ENCODE measurements around the gene CYBB.
A peak's percentile ranks its signal among the peaks of the same experiment; 100 is the strongest.

The CYBB gene

GRCh38 chrX:37830371-37830770 is 50.5 kb downstream of the CYBB start:
- H3K27ac ChIP-seq (ENCODE audit: low read depth, low read length) = no peak overlapping the region
- H3K9ac ChIP-seq (ENCODE audit: low read depth, low read length) = no peak overlapping the region
- no peaks in the 10 kb centered on the region for H3K9me3 ChIP-seq (ENCODE audit: control insufficient read depth, insufficient read depth, low read length)
- no peak overlapping the region for H3K4me3 ChIP-seq (ENCODE audit: low read depth, low read length)
- H3K4me1 ChIP-seq (ENCODE audit: control insufficient read depth, insufficient read depth, low read length) = no peaks in the 10 kb centered on the region
- no peaks in the 10 kb centered on the region for H3K27me3 ChIP-seq (ENCODE audit: control insufficient read depth, insufficient read depth, low read length)
- no peaks in the 10 kb centered on the region for H3K36me3 ChIP-seq (ENCODE audit: control insufficient read depth, insufficient read depth, low read length)

DNA sequence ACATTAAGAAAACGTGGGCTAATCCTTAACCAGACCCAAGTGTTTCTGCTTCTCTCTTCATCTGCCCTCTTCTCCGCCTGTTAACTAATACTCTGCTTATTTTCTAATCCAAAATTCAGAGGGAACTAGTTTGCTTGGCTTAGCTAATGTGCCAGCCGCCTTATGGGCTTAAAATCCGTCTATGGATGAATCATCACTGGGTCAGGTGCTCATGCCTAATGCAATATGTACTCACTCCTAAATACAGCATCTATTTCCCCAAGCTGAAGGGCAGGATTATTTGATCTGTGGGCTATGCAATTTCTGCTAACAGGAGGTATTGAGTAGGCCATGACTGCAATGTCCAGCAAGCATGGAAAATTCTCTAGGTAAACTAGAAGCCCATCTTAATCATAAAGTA is 55.1 kb downstream of the CYBB start:
- no peaks in the 10 kb centered on the region for H3K9me3 ChIP-seq (ENCODE audit: control insufficient read depth, insufficient read depth, low read length)
- no peaks in the 10 kb centered on the region for H3K4me1 ChIP-seq (ENCODE audit: control insufficient read depth, insufficient read depth, low read length)
- no peaks in the 10 kb centered on the region; the same call in 1 of the 2 replicates for H3K36me3 ChIP-seq (ENCODE audit: control insufficient read depth, insufficient read depth, low read length)
- H3K9ac ChIP-seq (ENCODE audit: low read depth, low read length) = no peak overlapping the region
- H3K4me3 ChIP-seq (ENCODE audit: low read depth, low read length) = no peak overlapping the region
- no peak overlapping the region for H3K27ac ChIP-seq (ENCODE audit: low read depth, low read length)
- no peaks in the 10 kb centered on the region for H3K27me3 ChIP-seq (ENCODE audit: control insufficient read depth, insufficient read depth, low read length)

DNA sequence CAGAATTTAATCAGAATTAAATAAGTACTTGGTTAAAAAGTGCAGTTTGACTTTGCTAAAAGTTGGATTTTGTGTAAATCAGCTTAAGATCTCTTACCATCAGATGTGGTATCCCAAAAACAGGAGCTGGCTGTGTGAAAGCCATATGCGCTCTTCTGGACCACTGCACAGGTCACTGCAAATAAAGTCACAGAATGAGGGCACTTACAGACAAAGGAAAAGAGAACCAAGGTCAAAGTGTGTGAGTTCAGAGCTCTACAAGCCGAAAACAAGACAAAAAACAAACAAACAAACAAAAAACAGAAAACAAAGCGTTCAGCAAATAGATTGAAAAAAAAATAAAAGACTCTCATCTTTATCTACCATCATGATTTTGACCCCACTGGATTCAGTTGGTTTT is 61.1 kb downstream of the CYBB start:
- Histone ChIP-seq H3K9ac (ENCODE audit: low read depth, low read length) (no peak overlapping the region), H3K36me3 (ENCODE audit: control insufficient read depth, insufficient read depth, low read length) (no peaks in the 10 kb centered on the region; the same call in 1 of the 2 replicates), H3K9me3 (ENCODE audit: control insufficient read depth, insufficient read depth, low read length) (no peaks in the 10 kb centered on the region), H3K4me1 (ENCODE audit: control insufficient read depth, insufficient read depth, low read length) (0 out of 2 replicates have a peak, but pooled peaks cover 10% of the 10 kb centered on the region), H3K27ac (ENCODE audit: low read depth, low read length) (no peak overlapping the region), H3K27me3 (ENCODE audit: control insufficient read depth, insufficient read depth, low read length) (no peaks in the 10 kb centered on the region), H3K4me3 (ENCODE audit: low read depth, low read length) (no peak overlapping the region)

DNA sequence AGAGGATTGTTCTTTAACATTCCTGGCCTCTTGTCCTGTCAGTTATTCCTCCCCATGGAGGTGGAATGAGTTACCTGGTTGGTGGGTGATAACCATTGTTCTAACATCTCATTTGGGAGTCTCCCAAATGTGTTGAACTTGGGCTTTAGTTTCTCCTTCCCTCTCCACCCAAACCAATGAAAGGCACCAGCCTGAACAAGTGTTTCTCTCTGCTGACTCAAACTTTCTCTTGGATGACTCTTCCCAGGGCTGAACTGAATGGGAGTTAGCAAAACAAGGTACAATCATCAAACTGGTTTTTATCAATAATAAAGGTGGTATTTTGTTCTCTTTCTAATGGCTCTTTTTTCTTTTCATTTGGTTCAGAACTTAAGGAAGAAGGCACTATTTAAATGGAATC is 64.8 kb downstream of the CYBB start:
- Histone ChIP-seq H3K9ac (ENCODE audit: low read depth, low read length) (no peak overlapping the region), H3K36me3 (ENCODE audit: control insufficient read depth, insufficient read depth, low read length) (no peaks in the 10 kb centered on the region; the same call in 1 of the 2 replicates), H3K27ac (ENCODE audit: low read depth, low read length) (no peak overlapping the region), H3K27me3 (ENCODE audit: control insufficient read depth, insufficient read depth, low read length) (no peaks in the 10 kb centered on the region), H3K4me3 (ENCODE audit: low read depth, low read length) (no peak overlapping the region), H3K4me1 (ENCODE audit: control insufficient read depth, insufficient read depth, low read length) (0 out of 2 replicates have a peak, but pooled peaks cover 10% of the 10 kb centered on the region), H3K9me3 (ENCODE audit: control insufficient read depth, insufficient read depth, low read length) (no peaks in the 10 kb centered on the region)

- H3K9ac ChIP-seq (ENCODE audit: low read depth, low read length) = no peak overlapping the region
- H3K4me3 ChIP-seq (ENCODE audit: low read depth, low read length) = no peak overlapping the region; the same call in 1 of the 2 replicates
- H3K27ac ChIP-seq (ENCODE audit: low read depth, low read length) = no peak overlapping the region
- no peaks in the 10 kb centered on the region for H3K9me3 ChIP-seq (ENCODE audit: control insufficient read depth, insufficient read depth, low read length)
- 0 out of 2 replicates have a peak, but pooled peaks cover 10% of the 10 kb centered on the region for H3K4me1 ChIP-seq (ENCODE audit: control insufficient read depth, insufficient read depth, low read length)
- no peaks in the 10 kb centered on the region for H3K36me3 ChIP-seq (ENCODE audit: control insufficient read depth, insufficient read depth, low read length)
- no peaks in the 10 kb centered on the region for H3K27me3 ChIP-seq (ENCODE audit: control insufficient read depth, insufficient read depth, low read length)
Measured at GRCh38 chrX:37846141-37846540, 66.3 kb downstream of the CYBB start.

DNA sequence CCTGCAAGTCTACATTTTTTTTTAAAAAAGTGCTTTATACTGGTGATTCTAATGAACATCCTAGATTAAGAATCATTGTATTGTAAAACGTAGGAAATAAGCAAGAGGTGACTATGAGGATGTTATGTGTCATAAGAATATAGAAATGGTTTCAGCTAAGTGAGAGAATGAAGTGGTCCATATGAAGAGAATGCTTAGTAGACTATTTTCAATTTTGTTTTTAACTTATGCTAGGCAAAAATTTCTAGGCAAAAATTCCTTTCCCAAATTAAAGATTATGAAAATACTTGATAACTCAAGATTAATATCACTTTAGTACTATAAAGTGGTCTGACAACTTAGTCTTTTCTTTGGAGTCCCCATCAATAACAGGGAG is 66.7 kb downstream of the CYBB start:
- Histone ChIP-seq H3K36me3 (ENCODE audit: control insufficient read depth, insufficient read depth, low read length) (no peaks in the 10 kb centered on the region), H3K4me3 (ENCODE audit: low read depth, low read length) (peak overlapping the region; percentile 69), H3K9me3 (ENCODE audit: control insufficient read depth, insufficient read depth, low read length) (no peaks in the 10 kb centered on the region), H3K27ac (ENCODE audit: low read depth, low read length) (no peak overlapping the region), H3K9ac (ENCODE audit: low read depth, low read length) (no peak overlapping the region), H3K27me3 (ENCODE audit: control insufficient read depth, insufficient read depth, low read length) (no peaks in the 10 kb centered on the region), H3K4me1 (ENCODE audit: control insufficient read depth, insufficient read depth, low read length) (0 out of 2 replicates have a peak, but pooled peaks cover 10% of the 10 kb centered on the region)

DNA sequence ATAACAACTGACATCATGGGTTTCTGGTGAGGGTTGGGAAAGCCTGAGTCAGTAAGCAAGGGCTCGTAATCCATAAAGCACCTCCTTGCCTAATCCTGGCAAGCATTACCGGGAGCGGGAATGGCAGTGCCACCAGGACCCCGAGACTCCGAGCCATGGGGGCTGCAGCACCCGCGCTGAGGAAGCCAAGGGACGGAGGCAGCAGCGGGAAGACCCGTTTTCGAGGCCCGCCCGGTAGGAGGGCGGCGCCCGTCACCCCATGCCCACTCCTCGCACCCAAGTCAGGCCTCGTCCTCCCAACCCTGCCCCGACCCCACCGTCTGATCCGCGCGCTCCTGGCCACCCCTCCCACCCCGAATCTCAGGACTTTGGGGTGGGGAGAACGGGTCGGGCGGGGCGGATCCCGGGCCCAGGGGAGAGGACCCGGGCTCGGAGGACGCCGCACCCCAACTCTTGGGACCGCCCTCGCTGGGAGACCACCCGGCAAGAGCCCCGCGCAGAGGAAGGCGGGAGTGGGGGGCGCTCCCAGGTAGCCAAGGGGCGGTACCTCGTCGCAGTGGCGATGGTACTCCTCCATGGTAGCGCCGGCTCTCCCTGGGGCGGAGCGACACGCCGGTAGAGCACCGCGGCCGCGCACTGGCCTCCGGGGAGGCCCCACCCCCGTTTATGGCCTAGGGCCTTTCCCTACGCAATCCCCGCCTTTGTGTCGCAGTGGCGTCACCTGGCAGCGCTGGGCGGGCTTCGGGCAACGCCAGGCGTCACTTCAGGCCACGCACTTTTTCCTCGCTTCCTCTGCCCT is 67.3 kb downstream of the CYBB start, which contains the start of gene DYNLT3:
Gene DYNLT3 (minus strand): TSS at position 638 of the 799 bp plus-strand sequence. CDS start 61 bp downstream, at position 577.
- peak within 1 kb of the TSS; percentile 69 for H3K4me3 ChIP-seq (ENCODE audit: low read depth, low read length)
- peak within 1 kb of the TSS; percentile 49 for H3K27ac ChIP-seq (ENCODE audit: low read depth, low read length)
- no peaks in the 10 kb centered on the region for H3K9me3 ChIP-seq (ENCODE audit: control insufficient read depth, insufficient read depth, low read length)
- H3K4me1 ChIP-seq (ENCODE audit: control insufficient read depth, insufficient read depth, low read length) = 0 out of 2 replicates have a peak, but pooled peaks cover 10% of the 10 kb centered on the region
- no peaks in the 10 kb centered on the region for H3K27me3 ChIP-seq (ENCODE audit: control insufficient read depth, insufficient read depth, low read length)
- H3K9ac ChIP-seq (ENCODE audit: low read depth, low read length) = peak within 1 kb of the TSS; percentile 63; the same call in 1 of the 2 replicates
- no peaks in the 10 kb centered on the region for H3K36me3 ChIP-seq (ENCODE audit: control insufficient read depth, insufficient read depth, low read length)

DNA sequence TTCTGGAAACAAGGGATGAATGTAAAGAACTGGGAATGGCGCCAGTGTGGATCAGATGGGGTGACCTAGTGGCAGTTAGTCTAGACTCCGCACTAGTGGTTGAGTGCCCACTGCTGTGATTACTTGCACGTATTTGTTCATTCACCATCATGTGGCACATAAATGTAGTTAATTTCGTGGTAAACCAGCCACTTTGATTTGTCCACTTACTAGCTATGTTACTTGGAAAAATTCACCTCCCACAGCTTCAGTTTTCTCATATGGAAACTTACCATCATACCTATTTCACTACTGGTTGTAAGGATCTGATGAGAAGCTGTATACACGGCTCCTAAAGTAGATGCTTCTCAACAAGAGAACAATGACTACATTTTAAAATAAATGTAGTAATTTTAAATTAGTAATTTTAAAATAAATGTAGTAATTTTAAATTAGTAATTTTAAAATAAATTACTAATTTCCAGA is 67.9 kb downstream of the CYBB start:
- Histone ChIP-seq H3K27ac (ENCODE audit: low read depth, low read length) (peak overlapping the region; percentile 49), H3K4me1 (ENCODE audit: control insufficient read depth, insufficient read depth, low read length) (0 out of 2 replicates have a peak, but pooled peaks cover 10% of the 10 kb centered on the region), H3K36me3 (ENCODE audit: control insufficient read depth, insufficient read depth, low read length) (no peaks in the 10 kb centered on the region), H3K4me3 (ENCODE audit: low read depth, low read length) (peak overlapping the region; percentile 69), H3K27me3 (ENCODE audit: control insufficient read depth, insufficient read depth, low read length) (no peaks in the 10 kb centered on the region), H3K9me3 (ENCODE audit: control insufficient read depth, insufficient read depth, low read length) (no peaks in the 10 kb centered on the region), H3K9ac (ENCODE audit: low read depth, low read length) (peak overlapping the region; percentile 30; the same call in 1 of the 2 replicates)

DNA sequence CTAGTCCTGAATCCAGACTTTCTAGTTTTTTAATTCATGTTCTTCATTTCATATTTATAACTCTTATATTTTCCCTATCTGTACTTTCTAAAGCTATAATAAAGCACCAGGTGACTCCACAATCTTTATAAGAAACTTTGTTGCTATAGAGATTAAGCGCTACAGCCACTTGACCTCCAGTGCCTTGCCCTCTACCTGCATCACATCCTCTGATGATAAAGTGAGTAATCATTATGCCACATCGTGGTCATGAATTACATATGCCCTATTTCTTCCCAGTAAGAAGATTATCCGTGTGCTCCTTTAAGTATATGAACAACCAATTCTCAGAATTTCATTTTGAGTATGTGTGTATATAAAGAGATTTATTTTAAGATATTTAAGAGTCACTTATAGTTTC is 74.3 kb downstream of the CYBB start:
- Histone ChIP-seq H3K9me3 (ENCODE audit: control insufficient read depth, insufficient read depth, low read length) (no peaks in the 10 kb centered on the region; the same call in 1 of the 2 replicates), H3K36me3 (ENCODE audit: control insufficient read depth, insufficient read depth, low read length) (no peaks in the 10 kb centered on the region), H3K27ac (ENCODE audit: low read depth, low read length) (no peak overlapping the region), H3K27me3 (ENCODE audit: control insufficient read depth, insufficient read depth, low read length) (no peaks in the 10 kb centered on the region), H3K9ac (ENCODE audit: low read depth, low read length) (no peak overlapping the region), H3K4me1 (ENCODE audit: control insufficient read depth, insufficient read depth, low read length) (no peaks in the 10 kb centered on the region), H3K4me3 (ENCODE audit: low read depth, low read length) (no peak overlapping the region)

GRCh38 chrX:37854748-37855147 is 74.9 kb downstream of the CYBB start:
- H3K36me3 ChIP-seq (ENCODE audit: control insufficient read depth, insufficient read depth, low read length) = no peaks in the 10 kb centered on the region
- no peaks in the 10 kb centered on the region for H3K4me1 ChIP-seq (ENCODE audit: control insufficient read depth, insufficient read depth, low read length)
- no peak overlapping the region for H3K9ac ChIP-seq (ENCODE audit: low read depth, low read length)
- H3K27me3 ChIP-seq (ENCODE audit: control insufficient read depth, insufficient read depth, low read length) = no peaks in the 10 kb centered on the region
- H3K4me3 ChIP-seq (ENCODE audit: low read depth, low read length) = no peak overlapping the region
- no peaks in the 10 kb centered on the region; the same call in 1 of the 2 replicates for H3K9me3 ChIP-seq (ENCODE audit: control insufficient read depth, insufficient read depth, low read length)
- H3K27ac ChIP-seq (ENCODE audit: low read depth, low read length) = no peak overlapping the region

DNA sequence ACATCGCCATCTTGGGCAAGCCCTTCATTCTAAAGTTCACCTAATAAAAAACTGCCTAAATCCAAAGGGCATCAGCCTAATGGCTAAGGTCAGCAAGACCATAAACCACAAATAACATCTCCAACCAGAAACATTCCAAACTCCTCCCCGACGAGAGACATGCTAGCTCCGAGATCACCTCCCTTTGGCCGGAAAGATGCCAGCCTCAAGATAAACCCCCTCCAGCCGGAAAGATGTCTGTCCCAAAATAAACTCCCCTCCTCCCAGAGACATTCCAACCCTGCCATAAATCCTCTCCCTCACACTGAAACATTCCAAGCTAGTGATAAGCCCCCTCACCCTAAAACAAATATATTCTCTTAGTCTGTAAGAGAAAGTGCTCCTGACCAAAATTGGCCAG is 80.9 kb downstream of the CYBB start:
- Histone ChIP-seq H3K27ac (ENCODE audit: low read depth, low read length) (no peak overlapping the region), H3K36me3 (ENCODE audit: control insufficient read depth, insufficient read depth, low read length) (no peaks in the 10 kb centered on the region), H3K4me3 (ENCODE audit: low read depth, low read length) (no peak overlapping the region), H3K27me3 (ENCODE audit: control insufficient read depth, insufficient read depth, low read length) (no peaks in the 10 kb centered on the region), H3K9me3 (ENCODE audit: control insufficient read depth, insufficient read depth, low read length) (no peaks in the 10 kb centered on the region; the same call in 1 of the 2 replicates), H3K4me1 (ENCODE audit: control insufficient read depth, insufficient read depth, low read length) (0 out of 2 replicates have a peak, but pooled peaks cover 5% of the 10 kb centered on the region), H3K9ac (ENCODE audit: low read depth, low read length) (no peak overlapping the region)

Measured in HUES48 (cell line).